Left lung (tissue), 10 donors: ENCODE results near the gene FAM229A. TPM values are rescaled to one million over a fixed set of nuclear protein-coding genes. Genes with fewer than 3 reads are reported as not detected.

Source experiments
- ATAC-seq: fragments of 200-7000 bp; cut with Tn5 transposase; one replicate; pipeline ENCODE4 v1.9.1; 2020; ENCODE audit warnings: moderate library complexity
- DNase-seq, 4 donors: peaks; one replicate each; pipeline ENCODE4 v3.0.0-alpha.2; 2013 to 2020
- H3K27ac ChIP-seq, 2 donors: fragments of 200-600 bp; sonication (generic) in 1 of 2; one replicate each; pipeline versions ENCODE4 v1.5.0 to v1.8.0; 2020 to 2021
- H3K27me3 ChIP-seq, 2 donors: fragments of 200-600 bp; sonication (generic) in 1 of 2; one replicate each; pipeline versions ENCODE4 v1.5.0 to v1.8.0; 2020 to 2021
- H3K36me3 ChIP-seq, 2 donors: fragments of 200-600 bp; sonication (generic) in 1 of 2; one replicate each; pipeline versions ENCODE4 v1.5.0 to v1.8.0; 2020 to 2021
- H3K4me1 ChIP-seq, 2 donors: fragments of 200-600 bp; one replicate each; pipeline ENCODE4 v1.8.0; 2021
- H3K4me3 ChIP-seq, 2 donors: fragments of 200-600 bp; sonication (generic) in 1 of 2; one replicate each; pipeline versions ENCODE4 v1.5.0 to v1.8.0; 2020 to 2021; ENCODE audit warnings: mild to moderate bottlenecking in 1 of 2
- H3K9me3 ChIP-seq, 2 donors: fragments of 200-600 bp; sonication (generic) in 1 of 2; one replicate each; pipeline versions ENCODE4 v1.5.0 to v1.8.0; 2020 to 2021
- intact Hi-C, 2 donors: fragments of 100-400 bp; cut with DNase I; formaldehyde crosslinking; loops; one replicate each; pipeline versions ENCODE4 v1.11.2 to v1.14.2; 2022
- polyA plus RNA-seq, 6 donors: library from polyadenylated mRNA; unstranded; fragments of 120-200 nt; gene quantifications; one replicate each; pipeline ENCODE4 v1.2.1, GENCODE V29; 2013; ENCODE audit not compliant: insufficient read length in 6 of 6
- total RNA-seq, 2 donors: library from RNA; stranded (reverse); fragmentation: NEBNext Ultra II Directional; extraction: Animal tissue kit (Norgen Biotek cat#: 25700); gene quantifications; one replicate each; pipeline ENCODE4 v1.2.1, GENCODE V29; 2021
- TF ChIP-seq, protein P1 (sequence below), 2 donors: fragments of 200-600 bp; sonication (generic) in 1 of 2; IDR thresholded peaks; one replicate each; pipeline versions ENCODE4 v1.5.0 to v1.8.0; 2021; ENCODE audit warnings: antibody characterized with exemption in 2 of 2
- donor health status: DM: no; HTN: yes; CAD: no.
- donor health status: DM: no; HTN: no; CAD: no.

The FAM229A gene
- total and polyA plus RNA-seq, 8 donors, result 4.4 to 14.0 (median 6.7) TPM

- H3K27me3 ChIP-seq, result no peaks in the 10 kb centered on the region
- TF ChIP-seq, protein P1, sequence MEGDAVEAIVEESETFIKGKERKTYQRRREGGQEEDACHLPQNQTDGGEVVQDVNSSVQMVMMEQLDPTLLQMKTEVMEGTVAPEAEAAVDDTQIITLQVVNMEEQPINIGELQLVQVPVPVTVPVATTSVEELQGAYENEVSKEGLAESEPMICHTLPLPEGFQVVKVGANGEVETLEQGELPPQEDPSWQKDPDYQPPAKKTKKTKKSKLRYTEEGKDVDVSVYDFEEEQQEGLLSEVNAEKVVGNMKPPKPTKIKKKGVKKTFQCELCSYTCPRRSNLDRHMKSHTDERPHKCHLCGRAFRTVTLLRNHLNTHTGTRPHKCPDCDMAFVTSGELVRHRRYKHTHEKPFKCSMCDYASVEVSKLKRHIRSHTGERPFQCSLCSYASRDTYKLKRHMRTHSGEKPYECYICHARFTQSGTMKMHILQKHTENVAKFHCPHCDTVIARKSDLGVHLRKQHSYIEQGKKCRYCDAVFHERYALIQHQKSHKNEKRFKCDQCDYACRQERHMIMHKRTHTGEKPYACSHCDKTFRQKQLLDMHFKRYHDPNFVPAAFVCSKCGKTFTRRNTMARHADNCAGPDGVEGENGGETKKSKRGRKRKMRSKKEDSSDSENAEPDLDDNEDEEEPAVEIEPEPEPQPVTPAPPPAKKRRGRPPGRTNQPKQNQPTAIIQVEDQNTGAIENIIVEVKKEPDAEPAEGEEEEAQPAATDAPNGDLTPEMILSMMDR (IDR thresholded peaks at IDR 0.05), result no peak
- H3K4me1 ChIP-seq, result peaks cover 11 to 48% of the 10 kb centered on the region in 2 donors
- DNase-seq (no peak), ATAC-seq (no peak)
- peaks cover 0 to 52% of the 10 kb centered on the region in 2 donors for H3K36me3 ChIP-seq
- H3K27ac ChIP-seq, result peak overlapping the region in 1 of 2 donors; percentile 30
- H3K9me3 ChIP-seq, result no peaks in the 10 kb centered on the region
- H3K4me3 ChIP-seq, result no peak overlapping the region
- intact Hi-C loops, result no loop called here
Measured at GRCh38 chr1:32390904-32391870, 28.9 kb upstream of the FAM229A start.

DNA sequence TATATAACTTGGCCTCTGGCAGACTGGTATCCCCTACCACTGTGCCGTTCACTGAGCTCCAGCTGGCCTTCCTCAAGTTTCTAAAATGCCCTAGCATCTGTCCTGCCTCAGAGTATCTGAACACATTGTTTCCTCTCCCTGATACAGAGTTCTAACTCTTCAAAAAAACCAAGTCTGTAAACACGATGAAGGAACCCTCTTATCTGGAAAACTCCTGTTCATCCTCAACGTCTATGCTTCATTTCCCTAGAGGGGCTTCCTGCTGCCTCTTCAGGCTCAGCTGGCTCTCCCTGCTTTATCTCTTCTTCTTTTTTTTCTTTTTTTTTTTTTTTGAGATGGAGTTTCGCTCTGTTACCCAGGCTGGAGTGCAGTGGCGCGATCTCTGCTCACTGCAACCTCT is 26.4 kb upstream of the FAM229A start:
- H3K4me1 ChIP-seq, result peaks cover 11 to 37% of the 10 kb centered on the region in 2 donors
- ATAC-seq (no peak), DNase-seq (no peak)
- no peak overlapping the region for H3K4me3 ChIP-seq
- TF ChIP-seq, protein P1 (IDR thresholded peaks at IDR 0.05), result no peak
- intact Hi-C loops, result no loop called here
- H3K27me3 ChIP-seq, result no peaks in the 10 kb centered on the region
- H3K36me3 ChIP-seq, result peaks cover 0 to 78% of the 10 kb centered on the region in 2 donors
- no peaks in the 10 kb centered on the region for H3K9me3 ChIP-seq
- H3K27ac ChIP-seq, result no peak overlapping the region

- Histone ChIP-seq H3K9me3 (no peaks in the 10 kb centered on the region), H3K27me3 (no peaks in the 10 kb centered on the region), H3K4me3 (no peak overlapping the region), H3K27ac (no peak overlapping the region), H3K4me1 (peaks cover 0 to 19% of the 10 kb centered on the region in 2 donors), H3K36me3 (peaks cover 0 to 96% of the 10 kb centered on the region in 2 donors)
- intact Hi-C loops, result no loop called here
- no peak for DNase-seq
- ATAC-seq, result no peak
- TF ChIP-seq, protein P1 (IDR thresholded peaks at IDR 0.05), result no peak
Measured at GRCh38 chr1:32386676-32387392, 24.5 kb upstream of the FAM229A start.

DNA sequence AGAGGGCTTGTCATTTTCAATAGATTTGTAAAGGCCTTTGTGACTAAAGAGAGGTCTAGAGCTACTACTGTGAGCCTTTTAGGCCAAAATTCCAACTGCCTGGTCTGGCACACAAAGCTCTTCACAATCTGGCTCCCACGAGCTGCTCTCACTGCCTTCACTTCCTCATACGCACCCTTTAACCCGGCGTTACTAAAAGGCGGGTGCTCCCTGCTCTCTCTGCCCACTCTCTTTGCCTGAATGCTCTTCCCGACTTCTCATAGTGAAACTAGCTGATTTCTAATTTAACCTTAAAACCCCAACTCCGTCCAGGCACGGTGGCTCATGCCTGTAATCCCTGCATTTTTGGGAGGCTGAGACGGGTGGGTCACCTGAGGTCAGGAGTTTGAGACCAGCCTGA is 17.8 kb upstream of the FAM229A start:
- TF ChIP-seq, protein P1 (IDR thresholded peaks at IDR 0.05), result no peak
- intact Hi-C loops, result no loop called here
- no peak for ATAC-seq
- no peak overlapping the region for H3K4me3 ChIP-seq
- H3K4me1 ChIP-seq, result no peaks in the 10 kb centered on the region
- H3K9me3 ChIP-seq, result no peaks in the 10 kb centered on the region
- H3K27ac ChIP-seq, result no peak overlapping the region
- peaks cover 0 to 100% of the 10 kb centered on the region in 2 donors for H3K36me3 ChIP-seq
- H3K27me3 ChIP-seq, result no peaks in the 10 kb centered on the region
- DNase-seq, result no peak
